ENCODE results near the gene EIF5AL1.

DNA sequence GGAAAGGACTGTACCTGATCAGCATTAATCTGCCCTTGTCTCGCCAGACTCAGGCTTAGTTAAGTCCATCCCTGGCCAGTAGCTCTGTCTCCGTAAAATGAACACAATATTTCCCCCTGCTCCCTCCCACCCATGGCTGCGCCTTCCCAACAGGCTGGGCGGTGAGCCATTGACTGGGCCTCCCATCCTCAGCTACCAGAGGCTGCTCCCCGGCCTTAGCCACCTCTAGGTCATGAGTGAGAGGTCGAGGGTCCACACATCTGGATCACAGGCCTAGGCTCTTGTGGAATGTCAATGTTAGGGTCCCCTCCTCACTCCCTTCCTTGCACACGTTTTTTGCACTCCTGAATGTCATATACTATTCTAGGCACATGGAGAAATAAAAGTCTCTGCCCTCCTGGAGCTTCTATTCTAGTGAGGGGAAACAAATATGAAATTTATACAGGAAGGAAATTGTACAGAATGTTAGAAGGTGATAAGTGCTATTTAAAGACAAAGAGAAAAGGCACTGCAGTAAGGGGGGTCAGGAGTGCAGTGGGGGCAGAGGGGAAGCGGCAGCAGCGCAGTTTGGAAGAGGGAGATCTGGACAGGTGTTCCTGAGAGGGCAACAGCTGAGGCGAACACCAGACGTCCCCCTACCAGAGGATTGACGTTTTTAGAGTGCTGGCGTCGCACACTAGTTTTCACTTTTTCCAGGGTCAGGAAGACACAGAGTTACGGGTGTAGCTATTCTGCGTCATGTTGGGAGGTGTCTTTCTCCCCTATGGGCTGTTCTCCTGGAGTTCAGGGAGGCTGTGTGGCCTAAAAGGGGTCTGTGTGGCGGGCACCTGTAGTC is 17.2 kb upstream of the EIF5AL1 start:
- no peak for TF ChIP-seq EZH2 (IDR thresholded peaks at IDR 0.05; ENCODE audit: borderline replicate concordance, low read depth, low read length, severe bottlenecking)
- TF ChIP-seq, protein P1, sequence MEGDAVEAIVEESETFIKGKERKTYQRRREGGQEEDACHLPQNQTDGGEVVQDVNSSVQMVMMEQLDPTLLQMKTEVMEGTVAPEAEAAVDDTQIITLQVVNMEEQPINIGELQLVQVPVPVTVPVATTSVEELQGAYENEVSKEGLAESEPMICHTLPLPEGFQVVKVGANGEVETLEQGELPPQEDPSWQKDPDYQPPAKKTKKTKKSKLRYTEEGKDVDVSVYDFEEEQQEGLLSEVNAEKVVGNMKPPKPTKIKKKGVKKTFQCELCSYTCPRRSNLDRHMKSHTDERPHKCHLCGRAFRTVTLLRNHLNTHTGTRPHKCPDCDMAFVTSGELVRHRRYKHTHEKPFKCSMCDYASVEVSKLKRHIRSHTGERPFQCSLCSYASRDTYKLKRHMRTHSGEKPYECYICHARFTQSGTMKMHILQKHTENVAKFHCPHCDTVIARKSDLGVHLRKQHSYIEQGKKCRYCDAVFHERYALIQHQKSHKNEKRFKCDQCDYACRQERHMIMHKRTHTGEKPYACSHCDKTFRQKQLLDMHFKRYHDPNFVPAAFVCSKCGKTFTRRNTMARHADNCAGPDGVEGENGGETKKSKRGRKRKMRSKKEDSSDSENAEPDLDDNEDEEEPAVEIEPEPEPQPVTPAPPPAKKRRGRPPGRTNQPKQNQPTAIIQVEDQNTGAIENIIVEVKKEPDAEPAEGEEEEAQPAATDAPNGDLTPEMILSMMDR (IDR thresholded peaks at IDR 0.05; ENCODE audit: borderline replicate concordance, extremely low read depth, low read length, poor library complexity, severe bottlenecking), result no peak

Measured in DND-41 (cell line).